ENCODE measurements around the gene ADIPOQ.

DNA sequence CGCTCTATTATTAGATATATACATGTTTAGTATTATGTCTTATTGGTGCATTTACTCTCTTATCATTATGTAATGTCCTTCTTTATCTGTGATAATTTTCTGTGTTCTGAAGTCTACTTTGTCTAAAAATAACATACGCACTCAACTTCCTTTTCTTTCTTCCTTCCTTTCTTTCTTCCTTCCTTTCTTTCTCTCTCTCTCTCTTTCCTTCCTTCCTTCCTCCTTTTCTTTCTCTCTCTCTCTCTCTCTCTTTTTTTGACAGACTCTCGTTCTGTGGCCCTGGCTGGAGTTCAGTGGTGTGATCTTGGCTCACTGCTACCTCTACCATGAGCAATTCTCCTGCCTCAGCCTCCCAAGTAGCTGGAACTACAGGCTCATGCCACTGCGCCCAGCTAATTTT, 15.2 kb downstream of the ADIPOQ start:
- no peak for TF ChIP-seq CTCF (IDR thresholded peaks at IDR 0.05)
- TF ChIP-seq EZH2phosphoT487 (IDR thresholded peaks at IDR 0.05) = no peak

Measured in neural progenitor cell (in vitro differentiated cells).